ENCODE measurements around the gene DYNC2I2.

DNA sequence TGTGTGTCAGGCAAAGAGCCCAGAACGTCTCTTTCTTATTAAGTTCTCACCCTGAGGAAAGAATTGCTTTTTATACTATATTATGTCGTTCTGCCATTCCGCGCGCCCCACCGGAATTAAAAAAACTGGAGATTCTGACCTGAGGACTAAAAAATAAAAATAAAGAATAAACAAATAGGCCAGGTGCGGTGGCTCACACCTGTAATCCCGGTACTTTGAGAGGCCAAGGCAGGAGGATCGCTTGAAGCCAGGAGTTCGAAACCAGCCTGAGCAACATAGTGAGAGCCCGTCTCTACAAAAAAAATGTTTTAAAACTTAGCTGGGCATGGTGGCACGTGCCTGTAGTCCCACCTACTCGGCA is 677 bp upstream of the DYNC2I2 start:
- TF ChIP-seq, protein P1, sequence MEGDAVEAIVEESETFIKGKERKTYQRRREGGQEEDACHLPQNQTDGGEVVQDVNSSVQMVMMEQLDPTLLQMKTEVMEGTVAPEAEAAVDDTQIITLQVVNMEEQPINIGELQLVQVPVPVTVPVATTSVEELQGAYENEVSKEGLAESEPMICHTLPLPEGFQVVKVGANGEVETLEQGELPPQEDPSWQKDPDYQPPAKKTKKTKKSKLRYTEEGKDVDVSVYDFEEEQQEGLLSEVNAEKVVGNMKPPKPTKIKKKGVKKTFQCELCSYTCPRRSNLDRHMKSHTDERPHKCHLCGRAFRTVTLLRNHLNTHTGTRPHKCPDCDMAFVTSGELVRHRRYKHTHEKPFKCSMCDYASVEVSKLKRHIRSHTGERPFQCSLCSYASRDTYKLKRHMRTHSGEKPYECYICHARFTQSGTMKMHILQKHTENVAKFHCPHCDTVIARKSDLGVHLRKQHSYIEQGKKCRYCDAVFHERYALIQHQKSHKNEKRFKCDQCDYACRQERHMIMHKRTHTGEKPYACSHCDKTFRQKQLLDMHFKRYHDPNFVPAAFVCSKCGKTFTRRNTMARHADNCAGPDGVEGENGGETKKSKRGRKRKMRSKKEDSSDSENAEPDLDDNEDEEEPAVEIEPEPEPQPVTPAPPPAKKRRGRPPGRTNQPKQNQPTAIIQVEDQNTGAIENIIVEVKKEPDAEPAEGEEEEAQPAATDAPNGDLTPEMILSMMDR (IDR thresholded peaks at IDR 0.05; ENCODE audit: extremely low read depth in 1 of 2, insufficient read depth in 1 of 2, low read depth in 1 of 2, low read length in 2 of 2): no peak
- no peak for TF ChIP-seq FOS (IDR thresholded peaks at IDR 0.05; ENCODE audit: borderline replicate concordance, insufficient read depth, low read length)
- no peak for TF ChIP-seq POLR2A (IDR thresholded peaks at IDR 0.05; ENCODE audit: low read depth, low read length)
- TF ChIP-seq MYC (IDR thresholded peaks at IDR 0.05; ENCODE audit: low read depth, low read length): no peak
- TF ChIP-seq EZH2 (IDR thresholded peaks at IDR 0.05; ENCODE audit: borderline replicate concordance, low read depth, low read length, severe bottlenecking): no peak
- no peak for TF ChIP-seq POLR2AphosphoS5 (IDR thresholded peaks at IDR 0.05; ENCODE audit: insufficient read depth, low read depth, low read length)

All from endothelial cell of umbilical vein (primary cell).